Measurements from ENCODE around the gene NBAS.
A peak's percentile ranks its signal among the peaks of the same experiment; 100 is the strongest.
"Not testable (repeated sequence)": the region's sequence is repeated elsewhere in the genome, so short reads cannot be mapped to it uniquely, and the experiment has no call there.

Gene NBAS

DNA sequence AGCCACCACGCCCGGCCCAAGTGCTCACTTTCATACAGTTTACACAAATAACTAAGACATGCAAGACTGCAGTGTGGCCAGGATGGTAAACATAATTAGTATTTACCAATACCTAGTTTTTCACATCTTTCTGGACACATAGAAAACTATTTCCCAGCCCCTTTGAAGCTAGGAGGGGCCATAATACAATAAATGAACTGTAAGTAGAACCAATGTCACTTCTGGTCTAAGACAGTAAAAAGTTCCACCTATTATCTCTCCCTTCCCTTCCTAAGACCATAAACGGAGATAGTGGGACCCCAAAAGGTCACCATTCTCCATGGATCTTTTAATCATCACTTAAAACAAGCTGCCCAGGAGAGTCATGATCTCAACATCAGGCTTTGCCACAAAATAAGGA lies 51.0 kb downstream of the NBAS start:
- Mint-ChIP-seq H3K4me1 (ENCODE audit: low read depth) (no peaks in the 10 kb centered on the region), H3K9me3 (no peaks in the 10 kb centered on the region), H3K36me3 (ENCODE audit: low read depth) (peaks cover 73% of the 10 kb centered on the region), H3K4me3 (no peak overlapping the region), H3K27me3 (no peaks in the 10 kb centered on the region), H3K27ac (no peak overlapping the region)
- intact Hi-C loops (cut with micrococcal nuclease), result no loop called here

DNA sequence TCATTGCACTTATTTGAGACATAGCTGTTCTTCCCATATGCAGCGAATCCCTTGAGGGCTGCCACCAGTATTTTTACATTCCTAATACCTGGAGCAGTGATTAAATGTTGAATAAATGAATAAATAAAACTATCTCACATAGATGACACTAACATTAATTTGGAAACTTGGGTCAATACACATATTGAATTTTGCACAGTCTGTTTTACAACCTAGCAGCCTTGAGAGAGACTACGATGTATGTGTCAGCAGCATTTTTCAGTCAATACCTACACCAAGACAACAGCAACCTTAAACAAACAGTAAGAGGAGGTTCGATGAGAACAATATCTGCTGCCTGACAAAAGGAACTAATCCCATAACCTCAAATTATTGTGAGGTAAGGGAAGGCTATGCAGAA lies 53.4 kb downstream of the NBAS start:
- Mint-ChIP-seq H3K9me3 (no peaks in the 10 kb centered on the region), H3K36me3 (ENCODE audit: low read depth) (peaks cover 76% of the 10 kb centered on the region), H3K4me3 (no peak overlapping the region), H3K27ac (no peak overlapping the region), H3K4me1 (ENCODE audit: low read depth) (no peaks in the 10 kb centered on the region), H3K27me3 (no peaks in the 10 kb centered on the region)
- intact Hi-C loops (cut with micrococcal nuclease), result no loop called here

DNA sequence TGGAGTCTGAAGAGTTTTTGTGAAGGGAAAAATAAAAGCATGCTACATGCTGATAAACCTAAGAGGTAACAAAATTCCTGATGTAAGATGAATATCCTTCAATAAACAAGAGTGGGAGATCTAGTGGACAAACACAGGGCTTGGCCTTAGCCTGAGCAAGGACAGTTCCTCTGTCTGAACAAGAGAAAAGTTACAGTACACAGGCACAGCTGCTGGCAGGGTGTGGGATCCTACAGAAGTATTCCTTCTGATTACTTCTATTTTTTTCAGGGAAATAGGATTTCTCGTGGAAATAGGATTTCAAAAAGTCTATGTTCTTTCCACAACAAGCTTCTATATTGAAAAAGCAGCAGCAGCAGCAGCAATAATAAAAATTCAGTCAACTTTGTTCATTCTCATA lies 54.1 kb downstream of the NBAS start:
- no peaks in the 10 kb centered on the region for H3K4me1 Mint-ChIP-seq (ENCODE audit: low read depth)
- no peak overlapping the region for H3K27ac Mint-ChIP-seq
- no peak overlapping the region for H3K4me3 Mint-ChIP-seq
- no peaks in the 10 kb centered on the region for H3K27me3 Mint-ChIP-seq
- H3K36me3 Mint-ChIP-seq (ENCODE audit: low read depth), result peaks cover 76% of the 10 kb centered on the region
- H3K9me3 Mint-ChIP-seq, result no peaks in the 10 kb centered on the region
- intact Hi-C loops (cut with micrococcal nuclease), result no loop called here

DNA sequence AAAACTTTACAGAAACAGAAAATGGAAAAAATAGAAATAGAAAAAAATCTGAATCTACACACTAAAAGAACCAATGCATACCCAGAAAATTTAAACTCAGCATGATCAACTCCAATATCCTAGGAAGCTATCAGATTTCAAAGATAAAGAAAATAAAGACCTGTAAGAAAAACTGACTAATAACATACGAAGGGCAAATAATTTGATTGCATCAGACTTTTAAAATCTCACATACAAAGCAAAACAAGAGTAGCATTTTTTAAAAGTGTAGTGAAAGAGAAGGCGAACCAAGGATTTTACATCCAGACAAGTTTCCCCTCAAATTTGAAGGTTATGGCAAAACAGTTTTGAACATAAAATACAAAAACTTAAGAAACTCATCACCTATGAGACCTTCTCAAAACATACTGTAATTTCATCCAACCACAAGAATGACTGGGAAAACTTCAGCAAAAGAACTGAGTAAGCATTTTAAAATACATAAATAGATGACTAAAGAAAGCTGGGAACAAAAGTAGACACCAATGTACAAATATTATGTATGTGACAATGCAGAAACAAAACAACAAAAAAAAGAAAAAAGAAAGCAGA lies 54.8 kb downstream of the NBAS start:
- H3K36me3 Mint-ChIP-seq (ENCODE audit: low read depth), result peaks cover 78% of the 10 kb centered on the region
- no peaks in the 10 kb centered on the region for H3K9me3 Mint-ChIP-seq
- no peaks in the 10 kb centered on the region for H3K4me1 Mint-ChIP-seq (ENCODE audit: low read depth)
- H3K4me3 Mint-ChIP-seq, result no peak overlapping the region
- no peaks in the 10 kb centered on the region for H3K27me3 Mint-ChIP-seq
- intact Hi-C loops (cut with micrococcal nuclease), result no loop called here
- H3K27ac Mint-ChIP-seq, result no peak overlapping the region

DNA sequence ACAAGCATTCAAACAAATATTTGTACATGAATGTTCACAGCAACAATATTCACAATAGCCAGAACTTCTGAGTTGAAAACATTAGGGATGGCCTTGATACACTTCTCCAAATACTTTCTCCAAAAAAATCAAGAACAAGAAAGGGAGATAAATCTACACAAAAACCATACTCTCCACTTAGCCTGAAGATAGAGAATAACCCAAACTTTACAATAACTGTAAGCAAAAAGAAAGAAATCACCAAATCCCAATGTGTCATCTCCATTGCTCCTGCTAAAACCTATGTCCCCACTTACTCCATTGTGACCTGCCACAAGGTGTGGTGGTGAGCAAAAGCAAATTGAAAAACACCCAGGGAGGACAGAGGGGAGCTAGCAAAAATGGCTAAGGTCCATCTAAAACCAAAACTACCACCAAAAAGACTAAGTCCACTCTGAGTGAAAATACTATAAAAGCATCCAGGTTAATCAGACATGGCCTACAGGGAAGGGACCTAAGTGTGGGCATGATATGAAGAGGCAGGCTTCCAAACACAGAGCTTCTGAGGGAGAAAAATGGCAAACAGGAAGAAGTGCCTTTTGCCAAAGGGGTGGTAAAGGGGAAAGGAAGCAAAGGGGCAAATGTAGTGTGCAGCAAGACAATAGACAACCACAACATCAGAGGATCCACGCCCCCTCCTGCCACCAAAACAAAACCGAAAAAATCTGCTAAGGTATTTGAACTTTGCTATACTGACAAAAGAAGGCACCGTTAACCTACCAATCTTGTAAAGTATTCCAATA lies 56.1 kb downstream of the NBAS start:
- H3K9me3 Mint-ChIP-seq, result no peaks in the 10 kb centered on the region
- peaks cover 76% of the 10 kb centered on the region for H3K36me3 Mint-ChIP-seq (ENCODE audit: low read depth)

DNA sequence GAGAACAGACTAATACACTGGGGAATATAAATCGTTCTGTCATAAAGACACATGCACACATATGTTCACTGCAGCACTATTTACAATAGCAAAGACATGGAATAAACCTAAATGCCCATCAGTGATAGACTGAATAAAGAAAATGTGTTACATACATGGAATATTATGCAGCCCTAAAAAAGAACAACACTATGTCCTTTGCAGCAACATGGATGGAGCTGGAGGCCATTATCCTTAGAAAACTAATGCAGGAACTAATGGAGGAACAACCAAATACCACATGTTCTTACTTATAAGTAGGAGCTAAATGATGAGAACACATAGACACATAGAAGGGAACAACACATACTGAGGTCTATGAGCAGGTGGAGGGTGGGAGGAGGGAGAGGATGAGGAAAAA lies 61.9 kb downstream of the NBAS start:
- H3K27me3 Mint-ChIP-seq; intact Hi-C loops (cut with micrococcal nuclease); H3K27ac Mint-ChIP-seq; H3K4me1 Mint-ChIP-seq (ENCODE audit: low read depth); H3K4me3 Mint-ChIP-seq: not testable (repeated sequence)
- H3K36me3 Mint-ChIP-seq (ENCODE audit: low read depth), result peaks cover 77% of the 10 kb centered on the region
- peaks cover 14% of the 10 kb centered on the region for H3K9me3 Mint-ChIP-seq

More for the DNA sequence above, 56.1 kb downstream of the NBAS start:
- intact Hi-C loops (cut with micrococcal nuclease), result no loop called here
- Mint-ChIP-seq H3K27me3 (no peaks in the 10 kb centered on the region), H3K4me3 (no peak overlapping the region), H3K4me1 (ENCODE audit: low read depth) (no peaks in the 10 kb centered on the region), H3K27ac (no peak overlapping the region)

DNA sequence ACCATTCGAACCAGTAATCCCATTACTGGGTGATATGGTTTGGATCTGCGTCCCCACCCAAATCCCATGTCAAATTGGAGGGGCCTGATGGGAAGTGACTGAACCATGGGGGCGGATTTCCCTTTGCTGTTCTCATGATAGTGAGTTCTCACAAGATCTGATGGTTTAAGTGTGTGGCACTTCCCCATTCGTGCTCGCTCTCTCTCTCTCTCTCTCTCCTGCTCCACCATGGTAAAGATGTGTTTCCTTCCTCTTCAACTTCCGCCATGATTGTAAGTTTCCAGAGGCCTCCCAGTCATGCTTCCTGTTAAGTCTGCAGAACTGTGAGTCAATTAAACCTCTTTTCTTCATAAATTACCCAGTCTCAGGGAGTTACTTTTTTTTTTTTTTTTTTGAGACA lies 62.6 kb downstream of the NBAS start:
- H3K9me3 Mint-ChIP-seq, result peaks cover 14% of the 10 kb centered on the region
- H3K4me1 Mint-ChIP-seq (ENCODE audit: low read depth), result no peaks in the 10 kb centered on the region
- H3K4me3 Mint-ChIP-seq, result no peak overlapping the region
- intact Hi-C loops (cut with micrococcal nuclease), result no loop called here
- H3K27me3 Mint-ChIP-seq, result no peaks in the 10 kb centered on the region
- H3K36me3 Mint-ChIP-seq (ENCODE audit: low read depth), result peaks cover 73% of the 10 kb centered on the region
- no peak overlapping the region for H3K27ac Mint-ChIP-seq

DNA sequence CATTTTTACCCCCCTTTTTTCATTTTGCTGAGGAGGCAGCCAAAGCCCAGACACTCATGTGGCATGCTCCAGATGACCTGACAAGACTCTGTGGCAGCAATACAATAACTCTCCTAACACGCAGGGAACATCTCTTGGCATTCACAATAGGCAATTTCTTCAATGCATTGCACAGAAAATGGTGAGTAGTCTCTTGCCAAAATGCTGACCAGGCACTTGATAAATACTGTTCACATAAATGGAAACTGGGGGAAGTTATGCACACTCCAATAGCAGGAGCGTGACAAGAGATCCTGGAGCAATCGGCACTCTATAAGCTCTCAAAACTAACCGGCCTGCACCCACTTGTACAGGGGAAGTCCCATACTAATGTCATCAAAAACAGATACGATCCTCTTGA lies 66.3 kb downstream of the NBAS start:
- Mint-ChIP-seq H3K36me3 (ENCODE audit: low read depth) (peaks cover 46% of the 10 kb centered on the region), H3K9me3 (peaks cover 14% of the 10 kb centered on the region), H3K27me3 (no peaks in the 10 kb centered on the region), H3K4me3 (no peak overlapping the region), H3K27ac (no peak overlapping the region), H3K4me1 (ENCODE audit: low read depth) (no peaks in the 10 kb centered on the region)
- intact Hi-C loops (cut with micrococcal nuclease), result no loop called here

DNA sequence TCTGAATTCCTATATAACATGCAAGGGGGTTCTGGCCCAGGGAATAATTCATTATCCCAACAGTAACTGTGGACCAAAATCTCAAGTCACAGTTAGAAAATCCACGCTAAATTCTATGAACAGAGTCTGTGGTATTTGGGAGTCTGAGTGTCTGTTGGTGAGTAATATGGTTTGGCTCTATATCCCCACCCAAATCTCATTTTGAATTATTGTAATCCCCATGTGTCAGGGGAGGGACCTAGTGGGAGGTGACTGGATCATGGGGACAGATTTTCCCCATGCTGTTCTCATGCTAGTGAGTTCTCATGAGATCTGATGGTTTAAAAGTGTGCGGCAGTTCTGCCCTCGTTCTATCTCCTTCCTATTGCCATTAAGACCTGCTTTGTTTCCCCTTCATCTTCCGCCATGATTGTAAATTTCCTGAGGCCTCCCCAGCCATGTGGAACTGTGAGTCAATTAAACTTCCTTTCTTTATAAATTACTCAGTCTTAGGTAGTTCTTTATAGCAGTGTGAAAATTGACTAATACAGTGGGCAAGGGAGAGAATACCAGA lies 68.3 kb downstream of the NBAS start:
- no peaks in the 10 kb centered on the region for H3K9me3 Mint-ChIP-seq
- H3K4me1 Mint-ChIP-seq (ENCODE audit: low read depth), result no peaks in the 10 kb centered on the region
- H3K27ac Mint-ChIP-seq, result no peak overlapping the region
- H3K27me3 Mint-ChIP-seq, result no peaks in the 10 kb centered on the region
- intact Hi-C loops (cut with micrococcal nuclease), result no loop called here
- peaks cover 41% of the 10 kb centered on the region for H3K36me3 Mint-ChIP-seq (ENCODE audit: low read depth)
- no peak overlapping the region for H3K4me3 Mint-ChIP-seq

DNA sequence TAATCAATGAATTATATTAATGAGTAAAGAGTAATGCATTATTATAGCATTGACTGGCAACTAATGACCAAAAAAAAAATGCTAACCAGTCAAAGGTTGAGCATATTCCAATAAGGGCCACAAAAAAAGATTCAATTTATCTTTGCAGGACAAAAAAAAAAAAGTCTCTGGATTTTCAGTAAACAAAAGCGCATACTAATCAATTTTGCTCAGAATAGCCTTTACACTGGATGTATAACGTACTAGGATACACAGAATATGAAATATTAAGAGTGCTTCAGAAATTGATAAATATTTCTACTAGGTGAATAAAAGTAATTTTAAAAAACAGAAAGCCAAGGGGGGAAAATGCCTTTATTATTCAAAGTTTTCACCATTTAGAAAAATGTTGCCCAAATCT lies 74.4 kb downstream of the NBAS start:
- Mint-ChIP-seq H3K4me3 (no peak overlapping the region), H3K36me3 (ENCODE audit: low read depth) (peaks cover 55% of the 10 kb centered on the region), H3K27me3 (no peaks in the 10 kb centered on the region), H3K4me1 (ENCODE audit: low read depth) (no peaks in the 10 kb centered on the region), H3K27ac (no peak overlapping the region), H3K9me3 (no peaks in the 10 kb centered on the region)
- intact Hi-C loops (cut with micrococcal nuclease), result no loop called here

DNA sequence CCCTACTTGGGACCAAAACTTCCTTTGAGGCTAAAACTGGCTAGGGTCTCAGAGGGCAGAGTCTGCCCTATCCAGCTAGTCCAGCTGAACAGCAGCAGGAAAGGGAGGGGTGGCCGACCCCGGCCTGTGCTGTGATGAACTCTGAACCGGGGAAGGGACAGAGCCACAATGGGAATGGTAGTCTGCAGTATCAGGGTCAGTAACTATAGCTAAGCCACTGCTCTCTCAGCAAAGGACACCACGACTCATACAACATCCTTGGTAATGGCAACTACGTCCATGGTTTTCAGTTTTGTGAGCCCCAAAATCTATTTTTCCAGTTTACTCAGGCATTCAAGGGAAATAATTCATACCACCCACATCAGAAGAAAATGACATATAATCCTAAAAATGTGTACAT lies 75.2 kb downstream of the NBAS start:
- peaks cover 6% of the 10 kb centered on the region for H3K9me3 Mint-ChIP-seq
- intact Hi-C loops (cut with micrococcal nuclease), result no loop called here
- no peaks in the 10 kb centered on the region for H3K27me3 Mint-ChIP-seq
- H3K4me1 Mint-ChIP-seq (ENCODE audit: low read depth), result no peaks in the 10 kb centered on the region
- H3K27ac Mint-ChIP-seq, result no peak overlapping the region
- H3K4me3 Mint-ChIP-seq, result no peak overlapping the region
- H3K36me3 Mint-ChIP-seq (ENCODE audit: low read depth), result peaks cover 63% of the 10 kb centered on the region

DNA sequence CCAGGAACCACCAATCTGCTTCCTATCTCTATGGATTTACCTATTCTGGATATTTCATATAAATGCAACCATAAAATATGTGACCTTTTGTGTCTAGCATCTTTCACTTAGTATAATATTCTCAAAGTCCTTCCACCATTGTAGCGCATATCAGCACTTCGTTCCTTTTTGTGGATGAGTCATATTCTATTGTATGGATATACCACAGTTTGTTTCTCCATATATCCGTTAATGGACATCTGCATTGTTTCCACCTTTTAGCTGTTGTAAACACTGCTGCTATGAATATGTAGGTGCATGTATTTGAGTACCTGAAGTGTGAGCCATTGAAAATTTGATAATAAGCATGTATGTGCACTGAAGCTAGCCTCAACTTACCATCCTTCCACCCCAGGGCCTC lies 80.1 kb downstream of the NBAS start:
- H3K9me3 Mint-ChIP-seq, result peaks cover 6% of the 10 kb centered on the region
- no peak overlapping the region for H3K27ac Mint-ChIP-seq
- H3K4me3 Mint-ChIP-seq, result no peak overlapping the region
- no peaks in the 10 kb centered on the region for H3K4me1 Mint-ChIP-seq (ENCODE audit: low read depth)
- H3K27me3 Mint-ChIP-seq, result no peaks in the 10 kb centered on the region
- intact Hi-C loops (cut with micrococcal nuclease), result no loop called here
- peaks cover 60% of the 10 kb centered on the region for H3K36me3 Mint-ChIP-seq (ENCODE audit: low read depth)

DNA sequence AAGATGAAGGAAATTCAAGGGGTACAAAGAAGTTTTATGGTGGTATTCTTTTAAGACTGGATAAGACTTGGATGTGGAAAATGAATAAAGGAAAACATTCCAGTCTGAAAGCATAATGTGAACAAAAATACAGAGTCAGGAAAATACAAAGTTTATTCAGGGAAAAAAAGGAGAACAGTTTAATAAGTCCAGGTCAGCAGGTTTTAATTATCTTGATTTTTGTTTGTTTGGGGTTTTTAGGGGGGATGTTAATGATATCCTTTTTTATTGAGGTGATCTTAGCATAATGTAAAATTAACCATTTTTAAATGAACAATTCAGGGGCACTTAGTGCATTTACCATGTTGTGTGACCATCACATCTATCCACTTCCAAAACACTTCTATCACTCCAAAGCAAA lies 80.6 kb downstream of the NBAS start:
- Mint-ChIP-seq H3K36me3 (ENCODE audit: low read depth) (peaks cover 59% of the 10 kb centered on the region), H3K27me3 (no peaks in the 10 kb centered on the region), H3K27ac (no peak overlapping the region), H3K9me3 (peaks cover 6% of the 10 kb centered on the region), H3K4me3 (no peak overlapping the region), H3K4me1 (ENCODE audit: low read depth) (no peaks in the 10 kb centered on the region)
- intact Hi-C loops (cut with micrococcal nuclease), result no loop called here

DNA sequence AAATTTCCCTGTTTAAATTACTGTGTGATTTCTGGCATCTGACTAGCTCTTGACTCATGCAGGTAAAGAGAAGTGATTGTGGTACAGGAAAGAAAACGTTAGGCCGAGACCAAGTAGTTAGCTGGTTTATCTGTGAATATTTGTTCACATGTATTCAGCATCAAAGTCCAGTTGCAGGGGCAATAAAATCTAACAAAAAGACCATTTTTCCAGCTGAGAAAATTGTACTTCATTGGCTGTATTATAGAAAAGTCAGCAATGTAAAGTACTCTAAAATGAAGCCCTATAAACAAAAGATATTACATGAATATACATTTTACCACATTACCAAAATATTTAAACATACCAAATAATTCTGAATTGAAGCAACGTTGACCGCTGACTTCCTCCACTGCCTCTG lies 88.3 kb downstream of the NBAS start:
- H3K4me3 Mint-ChIP-seq, result no peak overlapping the region
- intact Hi-C loops (cut with micrococcal nuclease), result no loop called here
- peaks cover 83% of the 10 kb centered on the region for H3K36me3 Mint-ChIP-seq (ENCODE audit: low read depth)
- H3K27me3 Mint-ChIP-seq, result no peaks in the 10 kb centered on the region
- peak overlapping the region; percentile 38 for H3K27ac Mint-ChIP-seq
- H3K9me3 Mint-ChIP-seq, result no peaks in the 10 kb centered on the region
- H3K4me1 Mint-ChIP-seq (ENCODE audit: low read depth), result no peaks in the 10 kb centered on the region

DNA sequence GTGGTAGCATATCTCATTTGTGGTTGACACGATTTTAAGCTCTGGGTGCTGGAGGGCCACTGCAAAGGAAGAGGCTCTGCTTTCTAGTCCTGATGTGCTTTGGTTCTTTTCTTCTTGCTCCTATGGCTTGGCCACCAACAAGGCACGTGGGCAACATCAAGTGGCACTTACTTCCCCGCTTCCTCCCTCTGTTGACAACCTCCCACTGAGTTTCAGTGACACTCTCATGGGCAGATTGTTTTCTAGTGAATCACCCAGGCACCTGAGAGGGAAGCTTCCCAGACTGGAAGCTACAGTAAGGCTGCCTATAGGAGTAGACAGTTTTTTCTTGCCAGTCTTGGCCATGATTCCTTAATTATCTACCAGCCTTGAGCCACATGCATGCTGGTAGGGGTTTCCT lies 89.0 kb downstream of the NBAS start:
- Mint-ChIP-seq H3K27me3 (no peaks in the 10 kb centered on the region), H3K27ac (peak overlapping the region; percentile 38), H3K36me3 (ENCODE audit: low read depth) (peaks cover 83% of the 10 kb centered on the region), H3K4me3 (no peak overlapping the region), H3K4me1 (ENCODE audit: low read depth) (no peaks in the 10 kb centered on the region), H3K9me3 (no peaks in the 10 kb centered on the region)
- intact Hi-C loops (cut with micrococcal nuclease), result no loop called here

Data from dendritic cell treated with granulocyte-macrophage colony-stimulating factor and Interleukin-4, amounts not matched to agents 40 ng/mL and 50 ng/mL, for 4 days (primary cell).